GM19438 (cell line): Measurements from ENCODE around the gene CAPN9.

Experiments
- ATAC-seq: cut with Tn5 transposase; IDR thresholded peaks from one replicate; pipeline ENCODE4 v1.9.1; 2021; ENCODE audit warnings: low read depth; ENCODE audit not compliant: unreplicated experiment

CAPN9 gene

DNA sequence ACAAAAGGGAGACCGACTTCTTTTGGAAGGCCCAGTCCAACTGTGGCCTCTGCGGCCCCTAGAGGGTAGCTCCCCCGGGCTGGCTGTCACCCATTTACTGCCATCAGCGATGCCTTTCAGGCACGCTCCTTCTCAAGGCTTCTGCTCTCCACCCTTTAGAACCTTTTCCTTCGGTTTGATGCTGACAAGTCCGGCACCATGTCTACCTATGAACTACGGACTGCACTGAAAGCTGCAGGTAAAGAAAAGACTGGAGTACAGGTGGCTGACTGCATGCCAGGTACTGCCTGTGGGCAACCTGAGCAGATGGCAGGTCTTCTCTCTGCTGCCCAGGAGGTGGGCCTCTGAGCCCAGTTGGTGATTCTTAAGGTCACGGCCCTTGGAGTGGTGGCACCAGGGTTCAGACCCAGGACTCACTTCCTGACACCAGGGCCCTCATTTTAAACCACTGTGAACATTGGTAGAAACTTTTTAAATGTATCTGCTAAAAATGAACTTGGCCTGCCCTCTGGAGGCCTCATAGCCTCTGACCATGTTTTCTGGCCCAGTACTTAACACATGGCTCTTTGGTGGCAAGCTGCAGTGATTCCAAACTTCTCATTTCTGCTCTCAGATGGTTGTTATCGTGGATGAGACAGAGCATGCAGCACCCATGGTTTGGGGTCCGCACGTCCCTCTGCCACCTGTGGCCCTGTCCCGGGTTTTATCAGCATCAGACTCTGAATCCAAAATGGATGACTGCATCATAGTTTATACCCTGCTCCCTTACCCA, 45.7 kb downstream of the CAPN9 start:
- ATAC-seq, result no peak

DNA sequence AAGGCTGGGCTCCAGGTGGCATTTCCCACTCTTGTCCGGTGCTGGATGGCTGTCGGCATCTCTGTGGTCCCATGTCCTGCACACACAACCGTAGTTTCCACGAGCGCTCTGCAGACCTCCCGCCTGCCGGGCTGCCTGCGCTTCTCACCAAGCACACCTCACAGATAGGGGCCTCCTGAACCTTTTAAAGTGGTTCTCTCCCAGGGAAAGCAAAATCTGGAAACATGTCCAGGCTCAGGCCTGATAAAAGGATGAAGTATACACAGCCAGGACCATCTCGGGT, 46.2 kb downstream of the CAPN9 start:
- ATAC-seq, result no peak

DNA sequence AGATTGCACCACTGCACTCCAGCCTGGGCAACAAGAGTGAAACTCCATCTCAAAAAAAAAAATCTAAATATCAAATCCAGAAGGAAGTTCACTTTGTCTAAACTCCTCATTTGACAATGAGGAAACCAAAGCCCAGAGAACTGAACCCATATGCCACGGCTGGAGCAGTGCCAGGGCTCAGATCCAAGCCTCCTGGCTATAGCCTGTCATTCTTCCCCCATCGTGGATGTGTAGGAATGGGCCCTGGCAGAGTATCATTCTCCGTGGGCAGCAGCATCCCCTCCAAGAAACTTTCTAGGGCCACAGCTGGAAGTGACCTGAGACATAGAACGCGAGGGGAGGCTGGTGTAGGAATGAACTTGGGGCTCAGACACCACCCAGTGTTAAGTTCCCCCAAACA, 47.2 kb downstream of the CAPN9 start:
- no peak for ATAC-seq

DNA sequence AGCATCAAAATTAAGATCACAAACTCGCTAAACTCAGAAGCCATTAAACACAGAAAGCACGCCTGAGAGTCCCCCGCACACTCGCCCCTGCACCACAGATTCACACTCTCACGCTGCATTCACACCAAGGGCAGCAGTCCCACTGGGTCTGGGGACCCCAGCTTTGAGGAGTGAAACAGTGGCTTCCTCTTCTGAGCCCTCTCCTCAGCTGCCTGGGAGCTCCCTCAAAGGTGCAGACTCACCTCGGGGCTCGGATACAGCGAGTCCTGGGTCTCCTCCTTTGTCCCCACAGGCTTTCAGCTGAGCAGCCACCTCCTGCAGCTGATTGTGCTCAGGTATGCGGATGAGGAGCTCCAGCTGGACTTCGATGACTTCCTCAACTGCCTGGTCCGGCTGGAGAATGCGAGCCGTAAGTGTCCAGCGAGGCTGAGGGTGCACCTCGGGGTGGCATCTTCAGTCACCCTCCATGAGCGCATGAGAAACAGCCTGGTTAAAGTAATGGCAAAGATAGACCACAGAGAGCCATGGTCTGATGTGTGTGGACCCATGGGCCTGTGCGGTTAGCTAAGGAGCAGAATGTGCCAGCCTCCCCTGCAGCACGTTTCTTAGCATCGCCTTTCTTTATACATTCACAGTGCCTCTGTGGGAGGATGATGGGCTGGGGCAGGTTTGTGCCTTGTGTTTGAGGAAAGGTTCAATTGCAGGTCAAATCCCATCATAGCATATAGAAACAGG, 47.9 kb downstream of the CAPN9 start:
- no peak for ATAC-seq

DNA sequence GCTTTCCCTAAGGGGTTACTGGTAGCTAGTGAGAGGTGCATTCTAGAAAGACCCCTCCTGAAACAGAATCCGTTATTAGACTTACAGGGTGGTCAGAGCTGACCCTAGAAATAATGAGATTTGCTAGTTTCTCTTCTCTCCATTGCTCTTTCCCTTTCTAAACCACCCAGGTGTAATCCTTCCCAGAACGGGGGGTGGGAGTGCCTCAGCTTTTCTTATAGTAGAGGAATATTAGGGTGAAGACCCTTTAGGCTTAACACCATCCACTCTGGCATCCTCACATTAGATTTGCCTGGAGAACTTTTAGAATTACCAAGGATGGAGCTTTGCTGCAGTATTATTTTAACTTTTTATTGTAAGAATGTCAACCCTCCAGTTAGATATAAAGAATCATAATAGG, 49.4 kb downstream of the CAPN9 start:
- ATAC-seq, result no peak

DNA sequence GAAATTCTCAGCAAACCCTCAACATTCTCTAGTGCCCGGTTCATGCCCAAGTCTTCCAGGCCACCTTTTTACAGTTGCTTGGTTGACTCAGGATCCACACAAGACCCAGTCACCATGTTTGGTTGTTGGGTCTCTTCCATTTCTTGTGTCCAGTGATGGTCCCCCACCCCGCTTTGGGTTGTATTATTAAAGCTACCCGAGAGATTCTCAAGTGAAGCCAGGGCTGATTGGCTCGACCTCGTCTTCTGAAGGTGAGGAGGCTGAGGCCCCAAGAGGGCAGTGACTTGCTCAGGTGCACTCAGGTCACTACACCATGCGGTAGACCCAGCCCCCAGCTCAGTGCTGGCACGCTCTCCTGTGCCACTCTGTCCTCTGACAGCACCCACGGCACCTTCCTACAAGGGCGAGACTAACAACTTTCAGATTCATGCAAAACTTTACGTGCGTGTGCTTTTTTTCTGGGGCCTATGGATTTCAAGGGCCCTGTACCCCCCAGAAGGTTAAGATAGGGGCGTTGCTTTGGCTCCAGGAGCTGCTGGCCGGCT, 50.3 kb downstream of the CAPN9 start:
- no peak for ATAC-seq

DNA sequence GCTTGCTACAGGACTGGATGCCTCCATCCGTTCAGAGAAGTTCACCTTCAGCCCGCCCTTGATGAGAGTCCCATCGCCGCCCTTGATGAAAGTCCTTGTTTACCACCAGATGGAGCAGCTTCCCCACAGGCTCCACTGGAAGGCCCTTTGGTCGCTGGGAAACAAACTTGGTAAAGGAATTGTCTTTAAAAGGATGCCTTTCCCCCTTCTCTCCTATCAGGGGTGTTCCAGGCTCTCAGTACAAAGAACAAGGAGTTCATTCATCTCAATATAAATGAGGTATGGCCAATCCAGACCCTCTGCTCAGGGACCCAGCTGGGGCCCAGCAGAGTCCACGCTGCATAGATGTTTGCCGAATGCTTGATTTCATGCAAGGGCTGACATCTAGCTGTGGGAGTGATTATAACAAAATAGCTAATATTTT, 50.8 kb downstream of the CAPN9 start:
- ATAC-seq, result no peak

DNA sequence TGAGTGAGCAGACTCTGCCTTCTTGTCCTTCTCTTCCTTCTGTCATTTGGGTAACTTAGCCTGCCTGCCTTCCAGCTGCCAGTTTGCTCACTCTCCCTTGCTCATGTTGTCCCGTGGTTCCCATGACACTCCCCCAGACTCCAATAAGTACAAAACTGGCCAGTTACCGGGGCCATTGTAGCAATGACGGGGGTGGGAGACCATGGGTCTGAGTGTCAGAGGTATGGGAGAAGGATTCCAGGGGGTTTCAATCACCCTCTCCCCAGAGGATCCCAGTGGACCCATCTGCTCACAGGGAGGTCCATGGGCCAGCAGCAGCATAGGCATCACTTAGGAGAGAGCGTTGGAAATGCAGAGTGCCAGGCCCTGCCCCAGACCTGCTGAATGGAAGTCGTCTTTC, 51.3 kb downstream of the CAPN9 start:
- ATAC-seq, result no peak

DNA sequence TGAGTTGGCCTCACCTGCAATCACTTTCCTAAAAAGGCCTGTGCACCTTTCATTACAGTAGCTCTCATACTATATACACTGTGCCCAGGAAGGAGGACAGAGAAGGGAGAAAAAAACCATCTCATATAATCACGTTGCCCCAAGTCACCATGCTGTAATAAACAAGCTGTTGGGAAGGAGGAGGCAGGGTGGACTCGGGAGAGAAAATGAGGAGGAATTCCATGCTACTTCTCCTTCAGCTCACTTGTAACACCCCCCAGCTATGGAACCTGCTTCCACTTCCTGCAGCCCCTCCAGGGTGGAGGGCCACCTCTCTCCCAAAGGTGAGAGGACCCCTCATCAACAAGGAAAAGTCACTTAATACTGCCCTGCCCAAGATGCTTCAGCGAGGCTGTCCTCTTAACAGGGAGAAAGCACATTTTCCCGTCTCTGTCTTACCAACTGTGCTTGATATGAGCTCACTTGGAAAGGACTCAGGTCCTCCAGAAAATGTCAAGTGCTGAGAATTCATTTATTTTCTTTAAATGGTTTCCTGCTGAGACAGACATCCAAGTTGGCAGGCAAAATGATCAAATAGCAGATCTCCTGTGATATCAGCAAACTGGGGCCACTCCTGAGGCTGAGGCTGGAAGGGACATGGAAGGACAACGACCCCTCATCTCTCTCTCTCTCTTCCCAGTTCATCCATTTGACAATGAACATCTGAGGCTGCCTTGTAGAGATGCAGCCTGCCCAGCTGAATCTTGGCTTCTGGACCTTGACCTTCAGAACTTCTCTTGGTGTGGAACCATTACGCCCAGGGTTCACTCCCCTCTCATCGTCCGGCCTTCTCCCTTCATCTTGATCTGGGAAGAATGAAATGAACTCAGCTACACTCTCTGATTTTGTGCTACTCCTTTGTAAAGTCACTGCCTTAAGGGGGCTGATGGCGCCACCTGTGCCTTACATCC, 54.0 kb downstream of the CAPN9 start:
- ATAC-seq, result no peak

DNA sequence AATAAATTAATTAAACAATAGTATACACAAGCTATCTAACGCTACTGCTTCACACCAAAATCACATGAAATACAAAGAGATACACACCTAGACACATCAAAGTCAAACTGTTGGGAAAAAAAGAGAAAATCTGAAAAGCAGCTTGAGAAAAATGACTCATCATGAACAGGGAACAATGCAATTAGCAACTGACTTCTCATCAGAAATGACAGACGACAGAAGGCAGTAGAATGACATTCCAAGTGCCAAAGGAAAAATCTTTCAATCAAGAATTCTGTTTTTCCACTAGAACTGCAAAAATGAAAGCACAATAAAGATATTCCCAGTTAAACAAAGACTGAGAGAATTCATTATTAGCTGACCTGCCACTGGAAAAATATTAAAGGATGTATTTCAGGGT, 57.2 kb downstream of the CAPN9 start:
- no peak for ATAC-seq

DNA sequence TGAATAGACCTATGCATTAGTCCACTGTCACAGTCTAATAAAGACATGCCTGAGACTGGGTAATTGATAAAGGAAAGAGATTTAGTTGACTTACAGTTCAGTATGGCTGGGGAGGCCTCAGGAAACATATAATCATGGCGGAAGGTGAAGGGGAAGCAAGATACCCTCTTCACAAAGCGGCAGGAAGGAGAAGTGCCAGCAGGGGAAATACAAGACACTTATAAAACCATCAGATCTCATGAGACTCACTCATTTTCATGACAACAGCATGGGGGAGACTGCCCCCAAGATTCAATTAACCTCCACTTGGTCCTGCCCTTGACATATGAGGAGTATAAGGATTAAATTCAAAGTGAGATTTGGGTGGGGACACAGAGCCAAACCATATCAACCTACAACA, 59.4 kb downstream of the CAPN9 start:
- ATAC-seq, result no peak

DNA sequence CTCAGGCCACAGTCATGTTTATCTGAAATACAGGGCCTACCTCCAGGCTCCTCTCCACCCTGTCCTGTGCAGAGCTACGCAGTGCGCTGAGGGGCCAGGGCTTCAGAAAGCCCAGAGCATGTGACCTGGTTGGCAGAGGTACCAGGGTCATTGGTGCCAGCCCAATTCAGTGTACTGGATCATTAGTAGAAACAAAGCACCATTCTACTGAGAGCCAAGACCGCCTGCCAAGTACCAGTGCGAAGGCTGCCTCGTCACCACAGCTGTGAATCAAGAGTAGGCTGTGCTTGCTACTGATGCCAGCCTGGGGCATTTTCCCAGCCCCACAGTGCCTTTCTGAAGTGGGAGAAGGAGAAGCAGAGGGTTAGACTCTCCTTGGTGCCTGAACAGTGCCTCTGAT, 59.8 kb downstream of the CAPN9 start:
- no peak for ATAC-seq

DNA sequence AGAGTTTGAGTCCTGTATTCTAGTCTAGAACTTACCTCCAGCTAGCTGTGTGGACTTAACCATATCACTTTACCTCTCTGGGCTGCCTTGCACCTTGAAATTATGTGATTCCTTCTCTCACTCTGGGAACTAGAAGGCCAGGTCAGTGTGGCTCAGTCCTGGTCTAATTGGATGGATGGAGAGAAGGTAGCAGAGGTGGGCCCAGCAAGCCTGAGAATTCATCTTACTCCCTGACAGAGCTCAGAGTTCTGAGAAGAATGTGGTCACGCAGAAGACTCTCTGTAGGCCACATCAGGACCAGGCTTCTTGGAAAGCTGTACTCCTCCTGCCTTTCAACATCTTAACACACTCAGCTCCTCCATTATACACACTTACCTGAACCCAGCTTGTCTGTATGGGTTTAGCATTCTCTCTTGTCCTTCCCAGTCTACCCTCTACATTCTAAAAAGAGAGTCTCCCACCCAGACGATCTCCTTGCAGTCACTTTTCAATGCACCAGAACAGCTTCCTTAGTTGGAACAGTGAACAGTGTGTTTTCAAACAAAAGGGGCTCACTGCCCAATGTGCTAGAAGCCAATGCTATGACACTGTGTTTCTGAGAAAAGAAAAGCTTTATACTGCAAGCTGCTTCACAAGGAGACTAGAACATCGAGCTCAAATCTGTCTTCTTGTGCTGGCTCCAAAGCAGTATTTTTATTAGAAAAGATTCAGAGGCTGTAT, 60.5 kb downstream of the CAPN9 start:
- no peak for ATAC-seq

DNA sequence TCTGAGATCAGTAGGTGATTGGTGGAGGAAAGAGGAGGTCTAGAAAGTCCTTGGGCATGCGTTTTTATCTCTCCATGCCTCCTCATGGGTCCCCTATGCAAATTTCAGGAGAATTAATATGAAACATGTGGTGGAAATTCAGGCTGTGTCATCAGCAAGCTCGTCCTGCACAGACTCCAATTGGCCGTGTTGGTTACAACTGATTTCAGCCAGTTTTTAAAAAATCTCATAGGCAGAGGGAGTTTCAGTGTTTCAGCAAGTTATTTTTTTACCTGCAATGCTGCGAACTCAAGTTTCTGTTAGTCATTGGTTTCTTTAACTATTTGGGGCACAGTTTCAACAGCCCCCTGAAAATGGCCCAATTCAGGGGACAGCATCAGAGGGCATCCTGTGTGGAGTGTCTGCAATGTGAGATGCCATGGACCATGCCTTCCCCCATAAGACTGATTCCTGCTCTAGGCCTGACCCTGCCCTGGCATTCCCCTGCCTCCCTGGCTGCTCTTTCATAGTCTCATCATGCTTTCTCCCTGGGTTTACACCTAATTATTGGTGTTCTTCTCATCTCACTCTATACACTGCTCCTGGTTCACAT, 61.2 kb downstream of the CAPN9 start:
- ATAC-seq, result no peak

DNA sequence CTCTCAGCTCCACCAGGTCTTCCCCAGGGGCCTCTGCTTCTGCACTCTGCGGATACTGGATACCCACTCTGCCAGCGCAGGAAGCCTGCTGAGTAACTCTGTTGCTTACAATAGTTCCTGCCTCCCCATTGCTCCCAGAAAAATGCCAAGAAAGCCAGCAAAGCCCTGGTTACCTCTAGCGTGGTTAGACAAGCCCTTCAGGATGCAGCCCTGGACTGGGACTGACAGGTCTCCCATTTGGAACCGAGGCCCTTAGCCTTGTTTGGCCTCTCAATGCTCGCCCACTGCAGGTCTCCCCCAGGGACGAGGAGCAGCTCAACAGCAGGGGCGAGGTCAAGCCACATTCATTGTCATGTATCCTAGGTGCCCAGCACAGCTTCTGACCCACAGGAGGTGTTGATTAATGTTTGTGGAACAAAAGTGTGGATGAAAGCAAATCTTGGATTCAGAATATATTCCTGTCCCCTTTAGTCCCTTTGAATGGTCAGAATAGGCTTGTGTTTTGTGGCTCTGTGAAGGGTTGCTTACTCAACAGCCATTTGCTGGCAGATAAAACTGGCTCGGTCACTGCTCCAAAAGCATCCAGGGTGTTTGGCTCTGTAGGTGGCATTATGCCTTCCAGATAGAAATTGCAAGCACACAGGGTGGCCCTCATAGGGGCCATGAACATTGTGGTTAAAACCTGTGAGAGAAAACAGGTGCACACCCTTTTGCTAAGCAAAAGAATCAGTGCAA, 62.2 kb downstream of the CAPN9 start:
- no peak for ATAC-seq

DNA sequence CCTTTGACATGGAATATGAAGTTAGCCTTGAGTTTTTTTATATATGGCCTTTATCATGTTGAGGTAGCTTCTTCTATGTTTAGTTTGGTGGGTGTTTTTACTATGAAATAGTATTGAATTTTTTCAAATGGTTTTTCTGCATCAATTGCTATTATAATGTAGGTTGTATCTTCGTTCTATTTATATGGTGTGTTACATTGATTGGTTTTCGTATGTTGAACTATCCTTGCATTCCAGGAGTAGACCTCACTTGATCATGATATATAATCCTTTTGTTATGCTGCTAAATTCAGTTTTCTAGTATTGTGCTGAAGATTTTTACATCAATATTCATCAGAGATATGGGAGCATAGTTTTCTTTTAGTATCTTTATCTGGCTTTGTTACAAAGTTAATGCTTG, 65.4 kb downstream of the CAPN9 start:
- ATAC-seq, result no peak

DNA sequence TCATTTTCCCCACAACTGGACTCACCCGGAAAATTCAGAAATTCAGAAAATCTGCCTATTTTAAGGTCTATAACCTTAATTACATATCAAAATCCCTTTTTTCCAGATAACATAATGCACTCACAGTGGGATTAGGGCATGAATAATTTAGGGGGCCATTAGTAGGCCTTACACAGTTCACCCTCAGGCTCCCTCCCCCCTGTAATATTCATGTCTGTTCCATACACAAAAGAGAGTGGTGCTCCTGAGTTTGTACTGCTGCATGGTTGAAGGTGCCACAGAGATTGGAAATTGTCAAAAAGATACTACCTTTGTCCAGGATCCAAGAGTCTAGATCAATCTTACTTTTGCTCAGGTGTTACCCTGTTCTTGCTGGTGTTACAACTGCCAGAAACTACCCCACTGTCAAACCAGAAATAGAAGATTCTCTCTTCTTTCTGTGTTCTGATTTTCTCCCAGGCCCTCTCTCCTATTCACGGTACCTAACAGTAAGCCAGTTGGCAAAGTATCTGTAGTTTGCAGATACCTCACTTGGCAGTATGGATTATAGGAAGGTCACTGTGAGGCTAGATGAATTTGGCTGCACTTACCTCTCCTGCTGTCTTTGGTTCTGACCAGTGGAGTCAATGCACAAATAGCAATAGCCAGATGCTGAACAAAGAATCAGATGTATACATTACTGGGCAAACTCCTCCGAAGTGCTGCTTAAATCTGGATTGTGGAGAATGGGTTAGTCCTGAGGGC, 67.9 kb downstream of the CAPN9 start:
- ATAC-seq, result no peak

DNA sequence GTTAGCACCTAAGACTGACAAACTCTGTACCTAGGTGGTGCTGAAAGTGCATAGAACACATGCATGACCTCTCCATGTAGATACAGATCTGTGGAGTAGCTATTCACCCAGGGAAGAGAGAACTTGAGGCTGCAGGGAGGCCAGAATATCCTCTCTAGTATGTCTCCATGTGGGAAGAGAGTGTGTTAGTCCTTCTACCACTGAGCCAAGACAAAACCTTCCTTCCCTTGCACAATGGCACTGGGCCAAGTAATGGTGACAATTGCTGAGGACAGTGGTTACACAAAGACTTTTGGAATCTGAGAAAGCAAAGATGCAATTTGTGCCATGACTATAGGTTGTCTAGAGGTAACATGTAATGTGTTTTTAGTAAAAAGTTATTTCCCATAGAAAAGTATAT, 68.8 kb downstream of the CAPN9 start:
- no peak for ATAC-seq

DNA sequence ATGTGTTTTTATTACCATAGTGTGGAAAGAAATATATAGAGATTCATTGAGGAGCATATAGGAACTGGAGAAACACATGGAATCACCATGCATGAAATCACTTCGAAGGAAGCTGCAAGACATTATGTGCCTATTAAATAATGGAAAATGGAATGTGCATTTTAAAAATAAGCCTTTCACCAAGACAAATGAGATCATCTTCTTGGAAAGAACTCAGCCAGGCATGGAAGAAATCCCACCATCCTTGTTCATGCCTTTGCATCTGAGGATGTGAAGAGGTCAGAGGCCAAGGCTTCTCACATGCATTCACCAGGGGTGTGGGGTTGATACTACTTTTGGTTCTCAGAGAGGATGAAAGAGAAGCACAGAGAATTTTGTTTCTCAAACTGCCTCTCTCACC, 71.2 kb downstream of the CAPN9 start:
- no peak for ATAC-seq
